GM19239 (cell line): ENCODE results near the gene MAML3.
A peak's percentile ranks its signal among the peaks of the same experiment; 100 is the strongest.

Source experiments
- DNase-seq: peaks from one replicate; pipeline ENCODE4 v3.0.0; 2011; ENCODE audit warnings: low spot score; ENCODE audit not compliant: insufficient read length
- FAIRE-seq: peaks from 2 replicates; lab custom pipeline; 2011; peaks lifted over from hg19 to GRCh38; lab: Jason Lieb, UNC

Gene MAML3

DNA sequence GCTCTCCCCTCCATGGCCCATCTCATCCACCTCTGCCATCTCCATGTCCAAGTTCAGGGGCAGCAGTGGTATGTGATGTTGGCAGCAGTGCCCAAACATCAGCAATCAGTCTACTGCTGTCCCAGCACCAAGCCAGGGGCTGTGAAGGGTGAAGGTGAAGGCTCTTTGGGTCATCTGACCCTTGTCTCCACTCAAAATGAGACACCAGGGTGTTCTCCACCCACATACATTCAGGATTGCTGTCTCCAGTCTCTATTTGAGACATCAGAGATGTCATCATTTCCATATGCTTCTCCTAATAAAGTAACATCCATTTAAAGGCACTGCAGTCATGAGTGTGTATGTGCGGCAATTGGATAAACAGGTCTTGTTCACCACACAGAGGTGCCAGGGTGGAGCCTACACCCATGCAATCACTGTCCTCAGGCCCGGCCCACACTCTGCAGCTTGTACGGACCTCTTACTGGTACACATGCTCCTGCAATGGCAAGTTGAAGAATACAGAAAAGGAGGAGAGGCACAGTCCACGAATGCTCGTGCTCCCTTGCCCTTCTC lies 22.2 kb downstream of the MAML3 start:
- no peak for FAIRE-seq
- DNase-seq = no peak

DNA sequence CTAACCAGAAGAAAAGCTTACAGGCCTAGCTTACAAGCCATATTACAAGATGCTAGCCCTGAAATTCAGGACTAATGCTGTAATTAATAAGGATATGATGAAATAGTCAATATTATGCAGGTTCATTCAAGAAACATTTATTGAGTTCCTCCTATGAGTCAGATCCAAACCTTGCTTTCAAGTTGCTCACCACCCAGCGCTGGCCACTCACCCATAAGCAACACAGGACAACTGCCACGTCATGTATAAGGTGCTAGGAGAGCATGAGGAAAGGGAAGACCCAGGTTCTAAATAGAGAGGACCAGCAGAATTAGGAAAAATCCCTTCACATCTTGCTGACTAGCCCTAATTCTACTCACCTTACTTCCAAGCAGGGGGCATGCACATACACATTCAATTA lies 23.3 kb downstream of the MAML3 start:
- DNase-seq (no peak), FAIRE-seq (no peak)

DNA sequence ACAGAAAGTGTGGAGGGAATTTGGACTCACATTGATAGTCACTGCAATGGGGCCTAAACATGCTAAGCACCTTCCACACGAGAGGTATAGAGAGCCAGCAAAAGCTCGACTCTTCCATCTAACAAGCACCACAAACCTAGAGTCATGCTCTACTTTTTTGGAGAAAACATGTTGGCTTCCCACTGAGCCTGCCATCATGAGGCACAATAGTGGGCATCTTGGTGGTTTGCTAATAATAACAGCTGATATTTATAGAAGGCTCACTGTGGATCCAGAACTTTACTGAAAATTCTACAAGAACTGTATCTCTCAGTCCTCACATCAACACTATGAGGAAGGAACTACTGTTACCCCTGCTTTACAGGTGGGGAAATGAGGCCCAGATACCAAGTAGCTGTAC lies 26.6 kb downstream of the MAML3 start:
- no peak for DNase-seq
- no peak for FAIRE-seq

DNA sequence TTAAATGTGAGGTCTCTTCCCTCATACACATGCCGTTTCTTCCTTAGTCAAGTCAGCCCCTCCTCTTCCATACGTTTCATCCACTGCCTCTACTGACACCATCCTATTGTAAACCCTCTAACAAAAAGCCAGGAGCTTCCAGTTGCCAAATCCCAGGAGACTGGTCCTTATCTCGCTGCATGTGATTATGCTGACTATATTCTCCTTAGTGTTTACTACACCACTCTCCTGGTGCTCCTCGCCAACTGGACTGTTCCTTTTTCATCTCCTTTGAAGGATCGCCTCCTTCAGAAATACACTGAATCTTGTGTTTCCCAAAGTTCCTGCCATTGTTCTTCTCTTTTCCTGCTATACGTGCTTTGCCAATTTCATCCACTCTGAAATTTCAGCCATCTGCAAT lies 27.7 kb downstream of the MAML3 start:
- no peak for DNase-seq
- FAIRE-seq = no peak

DNA sequence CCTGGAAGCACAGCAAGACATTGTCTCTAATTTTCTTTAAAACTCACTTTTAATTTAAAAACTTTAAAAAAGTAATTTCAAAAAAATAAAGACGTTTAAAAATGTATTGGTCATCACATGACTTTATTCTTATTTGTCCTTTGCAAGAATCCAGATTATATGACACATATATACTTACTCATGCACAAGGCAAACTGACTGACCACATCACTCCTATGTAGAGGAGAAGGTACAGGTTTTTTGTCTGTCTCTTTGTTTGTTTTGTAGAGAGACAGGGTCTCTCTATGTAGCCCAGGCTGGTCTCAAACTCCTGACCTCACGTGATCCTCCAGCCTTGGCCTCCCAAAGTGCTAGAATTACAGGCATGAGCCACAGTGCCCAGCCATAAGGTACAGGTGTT lies 28.6 kb downstream of the MAML3 start:
- FAIRE-seq (no peak), DNase-seq (no peak)

DNA sequence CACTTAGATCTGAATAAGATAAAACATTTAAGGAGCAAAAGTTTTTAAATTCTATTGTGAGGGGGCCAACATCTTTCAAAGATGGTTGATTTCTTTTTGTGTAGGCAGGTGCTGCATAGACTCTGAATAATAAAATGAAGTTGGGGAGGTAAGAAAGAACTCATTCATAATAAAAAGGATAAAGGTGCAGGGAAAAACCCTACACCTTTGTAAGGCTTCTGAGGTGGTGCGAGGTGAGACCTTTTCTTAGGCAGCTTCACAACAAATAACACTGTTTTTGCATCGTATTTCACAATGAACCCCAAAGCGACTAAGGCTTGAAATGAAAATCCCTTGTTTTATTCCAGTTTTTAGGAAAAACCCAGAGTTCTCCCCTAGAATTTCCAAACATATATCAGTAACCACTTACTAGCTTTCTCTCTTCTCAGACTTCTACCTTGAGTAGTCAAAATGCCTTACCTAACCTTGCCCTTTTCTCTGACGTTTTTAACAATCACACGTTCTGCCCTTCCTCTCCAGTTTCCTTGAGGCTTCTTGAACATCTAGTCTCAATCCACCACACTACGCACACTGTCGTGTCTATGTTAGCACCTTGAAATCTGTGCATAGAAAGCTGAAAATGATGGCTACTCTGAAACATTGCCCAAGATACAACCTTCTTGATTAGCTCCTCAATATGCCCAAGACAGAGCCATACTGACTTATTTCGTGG lies 30.2 kb downstream of the MAML3 start:
- DNase-seq (no peak), FAIRE-seq (no peak)

DNA sequence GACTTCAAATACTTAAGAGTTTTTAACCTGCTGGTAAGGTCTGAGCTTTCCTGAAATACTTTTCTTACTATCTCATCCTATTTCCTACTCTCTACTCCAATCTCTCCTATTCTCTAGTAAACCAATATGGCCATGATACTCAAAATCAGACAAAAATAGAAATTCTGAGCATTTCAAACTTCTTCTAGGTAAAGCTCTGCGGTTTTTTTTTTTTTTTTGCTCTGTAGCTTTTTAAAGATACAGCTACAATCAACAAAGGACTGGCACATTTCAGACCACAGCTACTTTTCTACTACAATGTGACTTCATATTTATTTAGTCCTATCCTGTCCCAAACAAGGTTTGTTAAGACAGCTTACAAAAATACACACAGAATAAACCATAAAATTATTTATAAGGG lies 31.1 kb downstream of the MAML3 start:
- FAIRE-seq (no peak), DNase-seq (no peak)

DNA sequence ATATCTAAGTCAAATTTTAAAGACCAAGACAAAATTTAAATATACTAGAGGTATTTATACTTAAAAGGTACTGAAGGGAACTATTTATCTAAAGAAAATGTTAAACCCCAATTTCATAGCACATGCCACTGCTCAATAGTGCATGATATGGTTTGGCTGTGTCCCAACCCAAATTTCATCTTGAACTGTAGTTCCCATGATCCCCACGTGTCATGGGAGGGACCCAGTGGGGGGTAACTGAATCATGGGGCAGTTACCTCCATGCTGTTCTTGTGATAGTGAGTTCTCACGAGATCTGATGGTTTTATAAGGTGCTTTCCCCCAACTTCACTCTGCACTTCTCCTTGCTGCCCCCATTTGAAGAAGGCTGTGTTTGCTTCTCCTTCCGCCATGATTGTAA lies 32.3 kb downstream of the MAML3 start:
- DNase-seq (no peak), FAIRE-seq (no peak)

DNA sequence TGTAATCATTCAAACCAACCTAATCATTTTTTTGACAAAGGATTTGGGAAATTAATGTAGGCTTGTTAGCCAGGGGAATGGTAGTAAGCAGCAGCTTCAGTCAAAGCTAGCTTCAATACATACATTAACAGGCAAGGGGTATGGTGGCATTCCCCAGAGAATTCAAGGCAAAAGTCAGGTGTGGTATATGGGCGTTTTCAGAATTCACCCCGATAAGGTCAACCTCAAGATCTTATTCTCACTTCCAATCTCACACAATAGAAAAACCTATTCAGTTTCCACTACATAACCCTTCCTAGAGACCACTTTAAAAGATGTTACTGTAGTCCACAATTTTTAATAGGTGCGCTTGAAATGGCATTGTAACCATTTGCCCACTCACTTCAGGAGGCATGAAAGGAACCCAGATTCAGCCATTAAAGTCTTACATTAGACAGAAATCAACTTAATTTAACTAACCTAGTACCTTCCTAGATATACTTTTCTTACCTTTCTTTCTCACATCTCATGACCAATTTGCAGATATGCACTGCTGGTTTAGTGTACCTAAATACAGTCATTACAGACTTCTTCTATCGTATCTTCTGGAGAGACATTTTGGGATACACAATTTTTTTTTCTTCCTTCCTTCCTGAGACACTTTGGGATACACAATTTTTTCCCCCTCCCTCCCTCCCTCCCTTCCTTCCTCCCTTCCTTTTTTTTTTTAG lies 34.9 kb downstream of the MAML3 start:
- FAIRE-seq (no peak), DNase-seq (no peak)

DNA sequence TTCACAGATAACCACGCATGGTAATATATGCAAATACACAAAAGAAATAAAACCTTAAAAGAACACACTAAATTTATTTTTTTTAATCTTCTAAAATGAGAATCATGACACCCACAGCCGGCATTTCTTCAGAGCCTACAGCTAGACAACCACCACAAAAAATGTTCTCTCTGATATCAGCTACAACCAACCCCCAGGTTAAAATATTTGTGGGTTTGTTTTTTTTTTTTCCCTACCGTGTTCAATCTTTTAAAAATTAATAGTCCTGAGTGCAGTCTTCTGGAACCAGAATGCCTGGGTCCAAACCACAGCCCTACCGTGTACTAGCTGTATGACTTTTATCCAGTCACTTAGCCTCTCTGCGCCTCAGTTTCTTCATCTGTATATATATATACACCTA lies 36.0 kb downstream of the MAML3 start:
- no peak for FAIRE-seq
- DNase-seq = no peak

DNA sequence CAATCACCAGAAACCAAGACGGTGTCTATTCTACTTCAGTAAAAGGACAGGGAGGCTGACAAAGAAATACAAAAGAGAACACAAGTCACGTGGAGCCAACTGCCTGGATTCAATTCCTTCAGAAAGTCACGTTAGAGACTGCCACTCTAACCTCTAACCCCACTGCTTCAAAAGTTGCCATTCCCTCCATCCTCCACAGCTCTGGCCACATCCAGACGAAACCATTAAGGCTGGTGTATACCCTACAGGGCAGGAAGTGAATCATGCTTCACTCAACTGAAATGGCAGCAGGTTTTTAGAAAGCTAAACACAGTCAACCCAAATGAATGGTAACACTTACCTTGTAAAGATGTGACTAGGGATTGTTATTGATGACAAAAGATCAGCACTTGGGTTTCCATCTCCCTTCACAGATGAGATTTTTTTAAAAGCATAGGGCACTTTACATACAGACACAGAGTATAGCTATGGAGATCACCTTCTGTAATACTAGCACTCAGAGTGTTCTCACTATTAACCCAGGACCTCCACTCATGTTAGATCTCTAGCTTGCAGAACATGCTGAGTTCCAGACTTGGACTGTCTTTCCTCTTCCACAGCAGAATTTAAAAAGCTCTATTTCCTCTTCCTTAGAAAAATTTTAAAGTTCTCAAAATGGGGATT lies 37.4 kb downstream of the MAML3 start:
- DNase-seq (no peak), FAIRE-seq (peak; percentile 78)

DNA sequence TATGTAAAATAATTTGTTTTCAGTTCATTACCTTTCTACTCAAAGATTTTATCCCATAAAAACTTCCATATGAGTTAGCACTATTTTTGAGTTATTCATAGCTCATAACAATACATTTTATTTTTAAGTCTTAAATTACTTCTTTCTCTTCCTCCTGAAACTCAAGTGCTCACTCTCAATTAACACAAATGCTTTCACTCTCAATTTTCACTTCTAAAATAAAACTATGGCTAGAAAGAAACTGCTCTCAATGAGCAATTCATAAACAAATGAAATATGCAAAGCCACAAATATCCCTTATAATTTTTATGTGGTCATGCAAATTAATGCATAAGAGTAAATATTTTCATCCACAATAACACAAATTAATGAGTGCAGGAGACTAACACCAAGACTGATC lies 38.8 kb downstream of the MAML3 start:
- peak; percentile 63 for FAIRE-seq
- DNase-seq = no peak

DNA sequence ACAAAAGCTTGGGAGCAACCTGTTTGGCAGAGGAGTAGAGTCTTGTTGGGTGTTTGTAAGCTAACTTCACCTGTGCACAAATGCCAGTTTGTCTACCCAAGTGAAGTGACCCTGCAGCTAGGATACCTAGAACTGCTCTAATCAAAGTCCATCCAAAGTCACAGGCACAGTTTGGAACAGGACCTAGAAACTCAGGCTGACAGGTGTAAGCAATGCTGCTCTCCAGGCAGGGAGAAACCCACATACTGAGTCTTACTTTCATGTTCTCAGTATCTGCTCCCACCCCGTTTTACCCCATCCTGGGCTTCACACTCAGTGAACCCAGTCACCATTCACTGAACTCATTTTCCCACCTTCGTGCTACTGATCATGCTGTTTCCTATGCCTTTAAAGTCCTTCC lies 40.3 kb downstream of the MAML3 start:
- peak; percentile 11 for FAIRE-seq
- DNase-seq = no peak

DNA sequence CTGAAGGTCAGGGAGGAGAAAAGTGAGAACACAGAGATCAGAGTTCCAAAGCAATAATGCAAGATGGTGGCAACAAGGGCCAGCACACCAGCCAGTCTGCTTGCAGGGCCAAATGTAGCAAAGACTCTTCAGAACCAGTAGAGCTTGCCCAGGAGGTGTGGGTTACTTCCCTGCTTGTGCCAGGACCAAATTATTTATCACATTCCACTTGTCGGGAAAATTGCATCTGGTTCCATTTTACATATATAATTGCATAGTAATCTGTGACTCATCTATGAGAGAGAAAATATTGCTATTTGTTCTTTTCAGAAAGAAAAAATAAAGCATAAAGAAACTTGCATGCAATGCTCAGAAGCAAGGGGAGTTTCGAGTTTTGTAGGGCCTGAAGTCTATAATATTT lies 41.4 kb downstream of the MAML3 start:
- DNase-seq (no peak), FAIRE-seq (no peak)

DNA sequence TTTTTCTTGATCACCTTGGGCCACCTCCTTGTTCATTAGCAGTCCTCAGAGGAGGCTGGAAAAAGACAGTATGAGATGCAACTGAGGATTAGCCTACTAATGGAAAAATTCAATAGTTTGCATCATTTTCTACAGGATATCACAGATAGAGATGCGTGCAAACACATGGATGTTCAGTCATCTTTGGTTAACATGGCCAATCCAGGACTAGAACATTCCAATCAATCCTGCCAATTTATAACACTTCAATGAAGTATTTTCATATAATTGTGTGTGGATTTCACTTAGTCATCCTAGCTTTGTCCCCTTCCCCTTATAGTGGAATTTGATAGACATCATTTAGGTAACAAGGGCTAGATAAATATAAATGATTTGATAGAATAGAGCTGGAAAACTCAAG lies 42.7 kb downstream of the MAML3 start:
- no peak for FAIRE-seq
- no peak for DNase-seq

DNA sequence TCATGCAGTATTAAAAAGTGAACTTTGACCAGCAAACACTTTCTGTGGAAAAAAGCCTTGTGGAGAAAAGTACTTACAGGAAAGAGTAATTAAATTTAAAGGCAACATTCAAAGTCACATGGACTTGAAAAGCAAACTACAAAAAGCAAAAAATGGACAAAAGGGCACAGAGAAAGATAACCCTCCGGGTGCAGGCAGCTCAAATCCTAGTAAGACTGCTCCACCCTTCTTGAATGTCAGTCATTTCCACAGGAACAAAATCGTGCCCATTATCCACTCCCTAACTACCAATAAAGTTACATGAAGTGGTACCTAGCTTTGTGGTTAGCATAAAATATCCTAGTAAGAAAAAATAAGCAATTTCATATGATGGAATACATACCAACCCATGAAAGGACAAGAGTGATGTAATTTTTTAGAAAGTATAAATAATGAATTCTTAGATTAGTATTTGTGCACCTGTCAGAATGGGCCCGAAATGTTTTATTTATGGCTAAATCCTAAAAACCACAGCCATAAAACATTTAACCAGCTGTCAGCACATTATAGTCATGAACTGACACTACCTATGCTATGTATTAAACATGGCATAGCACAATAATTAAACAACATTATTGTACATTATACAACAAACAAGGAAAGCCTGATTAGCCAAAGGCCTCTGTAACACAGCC lies 43.3 kb downstream of the MAML3 start:
- DNase-seq (no peak), FAIRE-seq (no peak)

DNA sequence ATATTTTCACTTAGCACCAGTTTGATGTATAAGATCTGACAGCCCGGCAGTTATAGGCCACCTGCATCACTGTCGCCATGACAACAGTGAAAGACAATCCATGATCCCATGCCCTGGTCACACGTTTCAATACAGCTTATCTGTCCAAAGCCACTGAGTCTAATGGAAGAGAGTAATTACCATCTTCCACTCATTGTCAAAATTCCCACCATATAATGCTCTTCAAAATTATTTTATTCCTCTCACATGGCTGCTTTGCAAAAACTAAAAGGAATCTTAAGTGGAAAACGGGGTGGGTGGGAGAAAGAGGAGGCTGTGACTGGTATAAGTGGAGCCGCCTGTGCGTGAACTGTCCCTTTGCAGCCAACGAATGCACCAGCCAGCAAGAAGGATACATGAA lies 44.2 kb downstream of the MAML3 start:
- DNase-seq = no peak
- FAIRE-seq = no peak

DNA sequence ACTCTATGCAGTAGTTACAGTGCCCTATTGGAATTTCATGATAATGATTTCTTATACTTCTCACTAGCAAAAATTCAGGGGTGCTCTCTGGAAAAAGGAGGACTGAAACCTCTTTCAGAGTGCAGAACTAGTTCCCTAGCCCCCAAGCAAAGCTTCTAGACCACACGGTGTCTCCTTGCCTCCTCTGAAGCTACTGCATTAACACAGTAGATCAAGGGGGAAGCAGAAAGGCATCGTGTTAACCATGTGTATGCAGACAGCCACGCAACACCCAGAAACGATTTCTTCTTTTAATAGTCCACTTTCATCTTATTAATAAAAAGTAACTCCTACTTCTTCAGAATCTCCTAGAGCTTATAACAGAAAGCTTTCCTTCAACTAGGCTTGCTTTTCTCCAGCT lies 44.7 kb downstream of the MAML3 start:
- no peak for FAIRE-seq

DNA sequence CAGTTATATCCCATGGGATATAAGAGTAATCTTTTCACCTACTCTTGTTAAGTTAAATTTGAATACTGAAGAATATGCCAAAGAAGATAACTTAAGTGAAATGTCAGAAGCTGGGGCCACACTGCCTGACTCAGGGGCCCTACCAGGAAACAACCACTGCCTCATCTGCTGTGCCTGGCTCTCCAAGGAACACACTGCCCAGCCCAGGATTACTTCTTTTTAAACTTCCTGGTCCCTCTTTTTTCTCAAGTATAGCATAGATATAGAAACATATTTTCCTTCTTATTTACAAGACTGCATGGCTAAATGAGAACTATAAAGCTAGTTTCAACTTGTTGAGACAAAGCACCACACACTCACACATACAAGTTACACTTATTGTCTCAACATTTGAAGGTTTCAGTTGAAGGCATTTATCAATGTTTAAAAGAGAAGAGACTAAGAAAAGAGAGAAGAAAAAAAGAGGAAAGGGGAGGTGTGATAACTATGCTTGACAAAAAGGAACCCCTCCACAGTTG lies 45.2 kb downstream of the MAML3 start:
- FAIRE-seq = no peak
- DNase-seq = no peak

More for the DNA sequence above, 44.7 kb downstream of the MAML3 start:
- DNase-seq = no peak

DNA sequence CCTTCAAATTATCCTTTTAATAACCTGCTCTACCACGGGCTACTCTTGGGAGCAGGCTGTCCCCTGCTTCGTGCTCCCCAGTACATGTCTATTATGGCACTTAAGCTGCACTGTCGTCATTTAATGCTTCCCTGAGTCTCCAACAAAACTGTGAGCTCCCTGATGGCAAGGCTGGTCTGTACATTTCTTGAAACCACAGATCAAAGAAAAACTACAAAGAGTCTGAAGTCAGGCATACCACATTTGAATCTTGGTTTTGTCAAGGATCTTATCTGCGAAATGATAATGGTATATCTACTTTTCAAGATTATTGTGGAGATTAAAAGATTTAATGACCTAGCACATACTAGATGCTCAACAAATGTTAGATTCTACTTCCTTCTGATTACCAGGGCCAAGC lies 45.7 kb downstream of the MAML3 start:
- DNase-seq = no peak
- no peak for FAIRE-seq
